Measurements from ENCODE around the gene IYD.

Gene IYD

GRCh38 chr6:150368762-150369161 is at the start of gene IYD:
Gene IYD, plus strand, starts transcription at chr6:150369012. Its CDS starts 20 bp downstream, at chr6:150369032.
- Histone ChIP-seq H3K36me3 (replicated peaks) (no peaks in the 10 kb centered on the region), H3K4me3 (ENCODE audit: low read depth, low read length) (no peak within 1 kb of the TSS), H3K27me3 (replicated peaks) (no peaks in the 10 kb centered on the region), H3K27ac (no peak within 1 kb of the TSS)
- in situ Hi-C loops (cut with HindIII; ENCODE audit: low pct_ligation_motif_present, low sequenced_read_pairs) = no loop called here
- no peak for TF ChIP-seq CTCF (IDR thresholded peaks at IDR 0.05; ENCODE audit: low read depth, low read length, missing control alignments)
- DNase-seq = no peak

GRCh38 chr6:150319924-150320323 is 48.9 kb upstream of the IYD start:
- in situ Hi-C loops (cut with HindIII; ENCODE audit: low pct_ligation_motif_present, low sequenced_read_pairs) = no loop called here
- H3K27ac ChIP-seq = no peak overlapping the region
- H3K4me3 ChIP-seq (ENCODE audit: low read depth, low read length) = no peak overlapping the region
- TF ChIP-seq CTCF (IDR thresholded peaks at IDR 0.05; ENCODE audit: low read depth, low read length, missing control alignments) = no peak
- DNase-seq = no peak
- H3K27me3 ChIP-seq (replicated peaks) = peaks cover 4% of the 10 kb centered on the region
- no peaks in the 10 kb centered on the region for H3K36me3 ChIP-seq (replicated peaks)

- in situ Hi-C loops (cut with HindIII; ENCODE audit: low pct_ligation_motif_present, low sequenced_read_pairs) = no loop called here
- no peak for TF ChIP-seq CTCF (IDR thresholded peaks at IDR 0.05; ENCODE audit: low read depth, low read length, missing control alignments)
Measured at GRCh38 chr6:150320442-150320841, 48.4 kb upstream of the IYD start.

GRCh38 chr6:150322466-150322871 is 46.3 kb upstream of the IYD start:
- Histone ChIP-seq H3K36me3 (replicated peaks) (no peaks in the 10 kb centered on the region), H3K4me3 (ENCODE audit: low read depth, low read length) (no peak overlapping the region), H3K27me3 (replicated peaks) (peaks cover 4% of the 10 kb centered on the region), H3K27ac (no peak overlapping the region)
- in situ Hi-C loops (cut with HindIII; ENCODE audit: low pct_ligation_motif_present, low sequenced_read_pairs) = no loop called here
- TF ChIP-seq CTCF (IDR thresholded peaks at IDR 0.05; ENCODE audit: low read depth, low read length, missing control alignments) = no peak
- no peak for DNase-seq

More at GRCh38 chr6:150320442-150320841, 48.4 kb upstream of the IYD start:
- DNase-seq = no peak
- Histone ChIP-seq H3K4me3 (ENCODE audit: low read depth, low read length) (no peak overlapping the region), H3K27ac (no peak overlapping the region), H3K36me3 (replicated peaks) (no peaks in the 10 kb centered on the region), H3K27me3 (replicated peaks) (peaks cover 4% of the 10 kb centered on the region)

GRCh38 chr6:150323205-150323604 is 45.6 kb upstream of the IYD start:
- no peaks in the 10 kb centered on the region for H3K36me3 ChIP-seq (replicated peaks)
- no peak for TF ChIP-seq CTCF (IDR thresholded peaks at IDR 0.05; ENCODE audit: low read depth, low read length, missing control alignments)

GRCh38 chr6:150324044-150324443 is 44.8 kb upstream of the IYD start:
- H3K27me3 ChIP-seq (replicated peaks) = peaks cover 4% of the 10 kb centered on the region
- no peak for DNase-seq
- no peak overlapping the region for H3K4me3 ChIP-seq (ENCODE audit: low read depth, low read length)
- TF ChIP-seq CTCF (IDR thresholded peaks at IDR 0.05; ENCODE audit: low read depth, low read length, missing control alignments) = no peak
- H3K36me3 ChIP-seq (replicated peaks) = no peaks in the 10 kb centered on the region
- in situ Hi-C loops (cut with HindIII; ENCODE audit: low pct_ligation_motif_present, low sequenced_read_pairs) = no loop called here
- no peak overlapping the region for H3K27ac ChIP-seq

More at GRCh38 chr6:150323205-150323604, 45.6 kb upstream of the IYD start:
- H3K27me3 ChIP-seq (replicated peaks) = peaks cover 4% of the 10 kb centered on the region
- H3K27ac ChIP-seq = no peak overlapping the region
- no peak for DNase-seq
- H3K4me3 ChIP-seq (ENCODE audit: low read depth, low read length) = no peak overlapping the region
- in situ Hi-C loops (cut with HindIII; ENCODE audit: low pct_ligation_motif_present, low sequenced_read_pairs) = no loop called here
